ENCODE data around the gene SETD3. TPM values are rescaled to one million over a fixed set of nuclear protein-coding genes. Genes with fewer than 3 reads are reported as not detected.

SETD3 gene
- total and polyA plus RNA-seq, 2 donors (not counting 1 experiment from before 2014, with no cell fraction given): 11.0 to 32.1 TPM

DNA sequence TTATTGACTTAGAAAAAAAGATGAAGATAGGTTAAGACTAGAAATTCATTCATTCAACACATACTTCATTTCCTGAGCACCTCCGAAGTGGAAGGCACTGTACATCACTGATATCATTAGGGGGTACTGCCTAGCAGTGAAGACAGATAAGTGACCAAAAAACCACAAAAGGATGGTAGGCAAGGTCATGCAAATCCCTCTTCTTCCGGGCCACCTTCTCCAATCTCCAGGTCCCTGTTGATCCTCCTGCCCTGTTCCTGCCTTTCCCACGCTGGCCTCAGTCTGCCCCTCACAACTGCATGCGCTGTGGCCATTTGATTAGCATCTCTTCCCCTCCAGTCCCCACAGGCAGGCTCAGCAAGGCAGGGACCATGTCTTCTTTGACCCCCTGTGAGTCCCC, 60.8 kb downstream of the SETD3 start:
- POLR2A ChIA-PET: no interaction called here

DNA sequence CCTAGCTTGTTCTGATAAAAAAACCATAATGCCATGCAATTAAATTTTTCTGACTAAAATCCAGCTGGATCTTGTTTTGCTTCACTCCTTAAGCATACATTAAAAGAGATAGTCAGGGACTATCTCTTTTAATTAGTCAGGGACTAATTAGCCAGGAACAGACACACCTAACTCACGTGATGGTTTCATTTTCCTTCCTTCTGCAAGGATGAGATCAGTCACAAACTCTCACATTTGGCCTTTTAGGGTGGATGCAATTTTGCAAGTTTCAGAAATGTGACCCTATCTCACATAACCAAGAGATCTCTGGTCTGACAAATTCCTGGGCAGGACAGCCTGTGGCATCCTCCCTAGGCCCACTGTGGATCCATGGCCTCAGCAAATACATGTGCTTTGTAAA, 62.4 kb downstream of the SETD3 start:
- H4K20me1 ChIP-seq (ENCODE audit: control insufficient read depth, insufficient read depth, low read length, poor library complexity, severe bottlenecking): no peaks in the 10 kb centered on the region
- Mint-ChIP-seq H3K27me3 (no peaks in the 10 kb centered on the region), H3K4me1 (peaks cover 2% of the 10 kb centered on the region), H3K27ac (no peak overlapping the region), H3K4me3 (no peak overlapping the region), H3K9me3 (ENCODE audit: insufficient read depth) (no peaks in the 10 kb centered on the region)
- POLR2A ChIA-PET: no interaction called here
- H3K4me1 ChIP-seq (ENCODE audit: control insufficient read depth in 2 of 2, insufficient read depth in 2 of 2, low read length in 2 of 2): no peaks in the 10 kb centered on the region
- no peak overlapping the region for H2AFZ ChIP-seq (ENCODE audit: insufficient read depth, low read depth, low read length, poor library complexity, severe bottlenecking)
- DNase-seq (no peak), ATAC-seq (ENCODE audit: low read depth) (no peak)
- no peak overlapping the region for H3K4me2 ChIP-seq (replicated peaks; ENCODE audit: low read depth, low read length, poor library complexity, severe bottlenecking)
- H3K79me2 ChIP-seq (ENCODE audit: control insufficient read depth, insufficient read depth, low read length): peaks cover 3% of the 10 kb centered on the region
- WGBS (ENCODE audit: insufficient coverage): no CpG with 5 or more reads among the region's 1 CpG
- H3K9ac ChIP-seq (ENCODE audit: low read length): no peak overlapping the region
- H3K27ac ChIP-seq (ENCODE audit: low read length in 2 of 2): no peak overlapping the region
- H3K27me3 ChIP-seq (replicated peaks in 1 of 4; ENCODE audit: control extremely low read depth in 1 of 4, control insufficient read depth in 3 of 4, insufficient read depth in 4 of 4, low read length in 3 of 4): no peaks in the 10 kb centered on the region
- peaks cover 2 to 4% of the 10 kb centered on the region in 2 experiments for H3K36me3 ChIP-seq (replicated peaks in 1 of 2; ENCODE audit: control extremely low read depth in 1 of 2, control insufficient read depth in 1 of 2, extremely low read depth in 1 of 2, insufficient read depth in 2 of 2, low read length in 1 of 2)
- intact Hi-C loops (cut with micrococcal nuclease): no loop called here
- H3K9me3 ChIP-seq (ENCODE audit: control extremely low read depth in 1 of 3, control insufficient read depth in 2 of 3, insufficient read depth in 1 of 3, low read length in 2 of 3): no peaks in the 10 kb centered on the region
- no peak overlapping the region for H3K4me3 ChIP-seq (ENCODE audit: control extremely low read depth in 1 of 5, extremely low read depth in 1 of 5, insufficient read depth in 1 of 5, low read depth in 2 of 5, low read length in 4 of 5)
- CTCF ChIA-PET: interaction anchor here (4.2 kb wide), 1 partner anchor 26 kb away, joined by 70 read pairs; no protein-coding TSS in a partner anchor
- TF ChIP-seq EZH2 (IDR thresholded peaks at IDR 0.05; ENCODE audit: borderline replicate concordance, insufficient read depth, low read depth, low read length, poor library complexity, severe bottlenecking): no peak
- TF ChIP-seq, protein P1, sequence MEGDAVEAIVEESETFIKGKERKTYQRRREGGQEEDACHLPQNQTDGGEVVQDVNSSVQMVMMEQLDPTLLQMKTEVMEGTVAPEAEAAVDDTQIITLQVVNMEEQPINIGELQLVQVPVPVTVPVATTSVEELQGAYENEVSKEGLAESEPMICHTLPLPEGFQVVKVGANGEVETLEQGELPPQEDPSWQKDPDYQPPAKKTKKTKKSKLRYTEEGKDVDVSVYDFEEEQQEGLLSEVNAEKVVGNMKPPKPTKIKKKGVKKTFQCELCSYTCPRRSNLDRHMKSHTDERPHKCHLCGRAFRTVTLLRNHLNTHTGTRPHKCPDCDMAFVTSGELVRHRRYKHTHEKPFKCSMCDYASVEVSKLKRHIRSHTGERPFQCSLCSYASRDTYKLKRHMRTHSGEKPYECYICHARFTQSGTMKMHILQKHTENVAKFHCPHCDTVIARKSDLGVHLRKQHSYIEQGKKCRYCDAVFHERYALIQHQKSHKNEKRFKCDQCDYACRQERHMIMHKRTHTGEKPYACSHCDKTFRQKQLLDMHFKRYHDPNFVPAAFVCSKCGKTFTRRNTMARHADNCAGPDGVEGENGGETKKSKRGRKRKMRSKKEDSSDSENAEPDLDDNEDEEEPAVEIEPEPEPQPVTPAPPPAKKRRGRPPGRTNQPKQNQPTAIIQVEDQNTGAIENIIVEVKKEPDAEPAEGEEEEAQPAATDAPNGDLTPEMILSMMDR (IDR thresholded peaks at IDR 0.05): no peak

More for the DNA sequence above, 60.8 kb downstream of the SETD3 start:
- H4K20me1 ChIP-seq (ENCODE audit: control insufficient read depth, insufficient read depth, low read length, poor library complexity, severe bottlenecking): no peaks in the 10 kb centered on the region
- DNase-seq: no peak
- H2AFZ ChIP-seq (ENCODE audit: insufficient read depth, low read depth, low read length, poor library complexity, severe bottlenecking): no peak overlapping the region
- no peak overlapping the region for H3K27ac ChIP-seq (ENCODE audit: low read length in 2 of 2)
- no peak overlapping the region for H3K27ac Mint-ChIP-seq
- WGBS (ENCODE audit: insufficient coverage): 96% methylated on average over 3 of the region's 4 CpGs
- no peak overlapping the region for H3K4me3 Mint-ChIP-seq
- H3K27me3 ChIP-seq (replicated peaks in 1 of 4; ENCODE audit: control extremely low read depth in 1 of 4, control insufficient read depth in 3 of 4, insufficient read depth in 4 of 4, low read length in 3 of 4): no peaks in the 10 kb centered on the region
- H3K79me2 ChIP-seq (ENCODE audit: control insufficient read depth, insufficient read depth, low read length): peaks cover 3% of the 10 kb centered on the region
- TF ChIP-seq, protein P1 (IDR thresholded peaks at IDR 0.05): no peak
- TF ChIP-seq EZH2 (IDR thresholded peaks at IDR 0.05; ENCODE audit: borderline replicate concordance, insufficient read depth, low read depth, low read length, poor library complexity, severe bottlenecking): no peak
- peaks cover 4 to 6% of the 10 kb centered on the region in 2 donors for H3K4me1 ChIP-seq (ENCODE audit: control insufficient read depth in 2 of 2, insufficient read depth in 2 of 2, low read length in 2 of 2)
- no peak for ATAC-seq (ENCODE audit: low read depth)
- CTCF ChIA-PET: no interaction called here
- H3K4me1 Mint-ChIP-seq: peaks cover 12% of the 10 kb centered on the region
- H3K9me3 Mint-ChIP-seq (ENCODE audit: insufficient read depth): no peaks in the 10 kb centered on the region
- no peak overlapping the region for H3K4me2 ChIP-seq (replicated peaks; ENCODE audit: low read depth, low read length, poor library complexity, severe bottlenecking)
- H3K36me3 ChIP-seq (replicated peaks in 1 of 2; ENCODE audit: control extremely low read depth in 1 of 2, control insufficient read depth in 1 of 2, extremely low read depth in 1 of 2, insufficient read depth in 2 of 2, low read length in 1 of 2): peaks cover 0 to 2% of the 10 kb centered on the region in 2 experiments
- no peak overlapping the region for H3K4me3 ChIP-seq (ENCODE audit: control extremely low read depth in 1 of 5, extremely low read depth in 1 of 5, insufficient read depth in 1 of 5, low read depth in 2 of 5, low read length in 4 of 5)
- no peaks in the 10 kb centered on the region for H3K27me3 Mint-ChIP-seq
- no peak overlapping the region for H3K9ac ChIP-seq (ENCODE audit: low read length)
- intact Hi-C loops (cut with micrococcal nuclease): no loop called here
- H3K9me3 ChIP-seq (ENCODE audit: control extremely low read depth in 1 of 3, control insufficient read depth in 2 of 3, insufficient read depth in 1 of 3, low read length in 2 of 3): no peaks in the 10 kb centered on the region
